K562 (cell line): Measurements from ENCODE around the gene ADRA2A. TPM values are rescaled to one million over a fixed set of nuclear protein-coding genes. Genes with fewer than 3 reads are reported as not detected.

Experiments used
- CAMTA2 ChIP-seq: fragments of 250-450 bp; sonication (Bioruptor Pico); conservative IDR thresholded peaks from 2 replicates; pipeline ENCODE4 v1.5.1; 2022
- CREBBP ChIP-seq: IDR thresholded peaks from one replicate; pipeline ENCODE4 v1.6.1; 2012; ENCODE audit warnings: low read depth, mild to moderate bottlenecking, control low read depth, inconsistent platforms, low read length
- ETV6 ChIP-seq, 3 experiments: fragments of 150-350 bp in 1 of 3; sonication (generic) in 1 of 3; formaldehyde crosslinking in 1 of 3; IDR thresholded peaks; 2 replicates each; pipeline versions ENCODE4 v1.6.1 to v1.8.0; 2014 to 2022; ENCODE audit warnings: borderline replicate concordance in 2 of 3, low read depth in 2 of 3, antibody characterized with exemption in 1 of 3, low read length in 1 of 3, mild to moderate bottlenecking in 1 of 3, missing genetic modification reagents in 1 of 3
- HNRNPUL1 ChIP-seq: fragments of 200-400 bp; formaldehyde crosslinking; IDR thresholded peaks from 2 replicates; pipeline ENCODE4 v1.6.1; 2017; ENCODE audit warnings: low read length
- KAT2B ChIP-seq: IDR thresholded peaks from one replicate; pipeline ENCODE4 v1.6.1; 2012; ENCODE audit warnings: low read depth, mild to moderate bottlenecking, control low read depth, inconsistent platforms, low read length, moderate library complexity
- MNT ChIP-seq, 2 experiments: fragments of 450-650 bp; conservative IDR thresholded peaks; 2 replicates each; pipeline ENCODE4 v1.6.1; 2017; ENCODE audit warnings: mild to moderate bottlenecking in 2 of 2, moderate library complexity in 2 of 2
- NR4A1 ChIP-seq, 2 experiments: fragments of 250-450 bp in 1 of 2; fragments of 450-650 bp in 1 of 2; sonication (Bioruptor Pico) in 1 of 2; IDR thresholded peaks; 2 replicates each; pipeline versions ENCODE4 v1.4.0 to v1.6.1; 2016 to 2020; ENCODE audit warnings: mild to moderate bottlenecking in 2 of 2, missing compliant biosample characterization in 1 of 2, missing genetic modification characterization in 1 of 2, moderate library complexity in 1 of 2
- RREB1 ChIP-seq: fragments of 250-450 bp; sonication (Bioruptor Pico); IDR thresholded peaks from 2 replicates; pipeline ENCODE4 v1.4.0; 2020
- SMARCB1 ChIP-seq: IDR thresholded peaks from 2 replicates; pipeline ENCODE4 v1.6.1; 2011; ENCODE audit warnings: improper control_type of control experiment, low read depth; ENCODE audit not compliant: insufficient read length
- SOX6 ChIP-seq: fragments of 450-650 bp; IDR thresholded peaks from 2 replicates; pipeline ENCODE4 v1.6.1; 2014; ENCODE audit warnings: mild to moderate bottlenecking
- TBL1XR1 ChIP-seq, 2 experiments: IDR thresholded peaks; 2 replicates each; pipeline ENCODE4 v1.6.1; 2012; ENCODE audit warnings: improper control_type of control experiment in 2 of 2, low read length in 2 of 2, mild to moderate bottlenecking in 1 of 2
- TFE3 ChIP-seq: fragments of 450-650 bp; formaldehyde crosslinking; IDR thresholded peaks from 2 replicates; pipeline ENCODE4 v1.4.0; 2020; ENCODE audit warnings: mild to moderate bottlenecking, mixed read lengths
- ZBTB34 ChIP-seq: fragments of 250-450 bp; sonication (Bioruptor Pico); IDR thresholded peaks from 2 replicates; pipeline ENCODE4 v1.8.0; 2021; ENCODE audit warnings: mild to moderate bottlenecking, moderate library complexity
- ZNF699 ChIP-seq: fragments of 250-450 bp; sonication (Bioruptor Pico); IDR thresholded peaks from 2 replicates; pipeline ENCODE4 v1.8.0; 2021; ENCODE audit warnings: mild to moderate bottlenecking, moderate library complexity; ENCODE audit not compliant: insufficient replicate concordance
- ZNF76 ChIP-seq: fragments of 250-450 bp; sonication (Bioruptor Pico); IDR thresholded peaks from 2 replicates; pipeline ENCODE4 v1.4.0; 2020; ENCODE audit warnings: mild to moderate bottlenecking, moderate library complexity, borderline replicate concordance
- polyA plus RNA-seq, 8 experiments: library from polyadenylated mRNA; depleted of rRNA in 4 of 8; stranded (reverse) in 5 of 8; unstranded in 3 of 8; fragments of >200 nt; fragmentation: Nextera tagmentation in 2 of 8; fragmentation: Illumina TruSeq in 1 of 8; extraction: Ambion mirVana in 2 of 8; extraction: Trizol in 1 of 8; gene quantifications; 2 replicates each; pipeline versions ENCODE4 v1.2.1 to v1.2.3, GENCODE V29; 2011 to 2014; ENCODE audit warnings: inconsistent platforms in 1 of 8, missing spikeins in 1 of 8
- total RNA-seq, 7 experiments: library from RNA; depleted of rRNA in 6 of 7; stranded (reverse); fragments of >200 nt in 6 of 7; fragmentation: Illumina TruSeq in 2 of 7; extraction: Trizol in 2 of 7; gene quantifications; 2 replicates each; pipeline versions ENCODE4 v1.2.1 to v1.2.3, GENCODE V29; 2011 to 2021; ENCODE audit warnings: low replicate concordance in 1 of 7

ADRA2A gene
- total and polyA plus RNA-seq, 9 of the 15 experiments (the other 6 are each of a cell fraction or from before 2014, with no cell fraction given): not detected

GRCh38 chr10:111087331-111087756 lies 10.5 kb downstream of the ADRA2A start (continued):
- no peak for TF ChIP-seq TFE3
- TF ChIP-seq ETV6 (IDR thresholded peaks at IDR 0.05; ENCODE audit: borderline replicate concordance in 1 of 2, low read depth in 2 of 2, low read length in 1 of 2): no peak
- TF ChIP-seq ETV6 (CRISPR knock-in tag; IDR thresholded peaks at IDR 0.05; ENCODE audit: borderline replicate concordance): no peak
- TF ChIP-seq KAT2B: no peak
- no peak for TF ChIP-seq HNRNPUL1
- no peak for TF ChIP-seq RREB1 (CRISPR knock-in tag)
- no peak for TF ChIP-seq ZNF699 (CRISPR knock-in tag)
- TF ChIP-seq ZNF76 (CRISPR knock-in tag): no peak
- TF ChIP-seq MNT (conservative IDR thresholded peaks at IDR 0.05): no peak
- no peak for TF ChIP-seq CREBBP
- TF ChIP-seq SMARCB1: no peak
- TF ChIP-seq CAMTA2 (CRISPR knock-in tag): no peak
- peak; percentile 52; the same call in 1 of the 2 replicates for TF ChIP-seq SOX6
- TF ChIP-seq TBL1XR1 (IDR thresholded peaks at IDR 0.05; ENCODE audit: low read length in 2 of 2): no peak
- TF ChIP-seq NR4A1 (CRISPR knock-in tag; IDR thresholded peaks at IDR 0.05): no peak
- no peak for TF ChIP-seq NR4A1 (tag; IDR thresholded peaks at IDR 0.05)
- no peak for TF ChIP-seq ZBTB34 (CRISPR knock-in tag)
